ENCODE results near the gene DHH.

Gene DHH

DNA sequence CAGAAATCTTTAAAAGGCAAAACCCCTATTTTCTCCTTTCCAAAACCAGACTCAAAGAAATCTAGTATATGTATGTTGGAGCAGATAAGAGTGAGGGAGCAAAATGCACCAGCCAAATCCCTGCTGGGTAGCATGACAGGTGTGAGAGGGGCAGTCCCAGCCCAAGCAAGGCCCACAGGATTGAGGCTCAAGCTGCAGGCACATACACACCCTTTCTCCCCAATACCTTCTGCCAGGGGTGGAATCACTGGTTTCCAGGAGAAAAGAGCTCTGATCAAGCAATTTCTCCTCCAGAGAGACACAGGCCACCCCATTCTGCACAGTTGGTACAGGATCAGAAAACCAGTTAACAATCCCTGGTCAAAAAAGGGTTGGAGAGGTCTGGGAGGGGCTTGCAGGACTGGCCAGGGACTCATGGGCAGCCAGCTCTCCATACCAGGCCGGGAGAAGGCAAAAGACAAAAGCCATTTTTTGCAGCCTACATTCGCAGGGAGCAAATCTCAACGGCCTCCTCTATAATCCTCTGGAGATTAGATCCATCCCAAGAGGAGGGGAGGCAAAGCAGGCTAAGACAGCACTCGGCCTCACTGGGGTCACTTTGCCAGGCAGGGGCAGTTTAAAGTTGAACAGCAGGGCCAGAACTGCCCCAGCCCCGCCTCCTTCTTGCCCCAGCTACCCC lies 36.1 kb downstream of the DHH start:
- no peaks in the 10 kb centered on the region for H3K9me3 Mint-ChIP-seq
- TF ChIP-seq, protein P1, sequence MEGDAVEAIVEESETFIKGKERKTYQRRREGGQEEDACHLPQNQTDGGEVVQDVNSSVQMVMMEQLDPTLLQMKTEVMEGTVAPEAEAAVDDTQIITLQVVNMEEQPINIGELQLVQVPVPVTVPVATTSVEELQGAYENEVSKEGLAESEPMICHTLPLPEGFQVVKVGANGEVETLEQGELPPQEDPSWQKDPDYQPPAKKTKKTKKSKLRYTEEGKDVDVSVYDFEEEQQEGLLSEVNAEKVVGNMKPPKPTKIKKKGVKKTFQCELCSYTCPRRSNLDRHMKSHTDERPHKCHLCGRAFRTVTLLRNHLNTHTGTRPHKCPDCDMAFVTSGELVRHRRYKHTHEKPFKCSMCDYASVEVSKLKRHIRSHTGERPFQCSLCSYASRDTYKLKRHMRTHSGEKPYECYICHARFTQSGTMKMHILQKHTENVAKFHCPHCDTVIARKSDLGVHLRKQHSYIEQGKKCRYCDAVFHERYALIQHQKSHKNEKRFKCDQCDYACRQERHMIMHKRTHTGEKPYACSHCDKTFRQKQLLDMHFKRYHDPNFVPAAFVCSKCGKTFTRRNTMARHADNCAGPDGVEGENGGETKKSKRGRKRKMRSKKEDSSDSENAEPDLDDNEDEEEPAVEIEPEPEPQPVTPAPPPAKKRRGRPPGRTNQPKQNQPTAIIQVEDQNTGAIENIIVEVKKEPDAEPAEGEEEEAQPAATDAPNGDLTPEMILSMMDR (IDR thresholded peaks at IDR 0.05): no peak
- H3K4me1 Mint-ChIP-seq: peaks cover 47% of the 10 kb centered on the region
- H3K4me3 Mint-ChIP-seq: peak overlapping the region; percentile 96
- peak overlapping the region; percentile 72 for H3K27ac Mint-ChIP-seq
- no peak for DNase-seq
- peaks cover 21% of the 10 kb centered on the region for H3K36me3 Mint-ChIP-seq (ENCODE audit: low read depth)
- no peaks in the 10 kb centered on the region for H3K27me3 Mint-ChIP-seq (ENCODE audit: low read depth, poor library complexity)

DNA sequence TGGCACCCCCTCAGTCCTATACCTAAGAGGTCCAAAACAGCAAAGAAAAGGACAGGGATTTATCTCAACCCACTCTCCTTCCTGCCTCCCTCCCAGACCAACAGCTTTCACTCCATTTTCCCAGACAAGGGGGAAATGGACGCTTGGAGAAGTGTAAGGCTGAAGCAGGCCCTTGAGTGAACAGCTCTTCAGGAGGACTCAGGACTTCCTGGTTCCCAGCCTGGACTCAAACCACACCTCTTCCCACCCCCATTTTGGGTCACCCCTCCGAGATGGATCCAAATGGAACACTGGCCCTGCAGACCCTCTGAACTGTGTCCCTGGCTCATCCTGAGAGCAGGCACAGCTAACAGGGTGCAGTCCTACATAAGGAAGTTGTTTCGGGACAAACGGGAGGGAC lies 36.7 kb downstream of the DHH start:
- peak overlapping the region; percentile 96 for H3K4me3 Mint-ChIP-seq
- H3K4me1 Mint-ChIP-seq: peaks cover 47% of the 10 kb centered on the region
- H3K36me3 Mint-ChIP-seq (ENCODE audit: low read depth): peaks cover 27% of the 10 kb centered on the region
- H3K9me3 Mint-ChIP-seq: no peaks in the 10 kb centered on the region
- no peaks in the 10 kb centered on the region for H3K27me3 Mint-ChIP-seq (ENCODE audit: low read depth, poor library complexity)
- H3K27ac Mint-ChIP-seq: peak overlapping the region; percentile 87
- TF ChIP-seq, protein P1 (IDR thresholded peaks at IDR 0.05): no peak
- no peak for DNase-seq

DNA sequence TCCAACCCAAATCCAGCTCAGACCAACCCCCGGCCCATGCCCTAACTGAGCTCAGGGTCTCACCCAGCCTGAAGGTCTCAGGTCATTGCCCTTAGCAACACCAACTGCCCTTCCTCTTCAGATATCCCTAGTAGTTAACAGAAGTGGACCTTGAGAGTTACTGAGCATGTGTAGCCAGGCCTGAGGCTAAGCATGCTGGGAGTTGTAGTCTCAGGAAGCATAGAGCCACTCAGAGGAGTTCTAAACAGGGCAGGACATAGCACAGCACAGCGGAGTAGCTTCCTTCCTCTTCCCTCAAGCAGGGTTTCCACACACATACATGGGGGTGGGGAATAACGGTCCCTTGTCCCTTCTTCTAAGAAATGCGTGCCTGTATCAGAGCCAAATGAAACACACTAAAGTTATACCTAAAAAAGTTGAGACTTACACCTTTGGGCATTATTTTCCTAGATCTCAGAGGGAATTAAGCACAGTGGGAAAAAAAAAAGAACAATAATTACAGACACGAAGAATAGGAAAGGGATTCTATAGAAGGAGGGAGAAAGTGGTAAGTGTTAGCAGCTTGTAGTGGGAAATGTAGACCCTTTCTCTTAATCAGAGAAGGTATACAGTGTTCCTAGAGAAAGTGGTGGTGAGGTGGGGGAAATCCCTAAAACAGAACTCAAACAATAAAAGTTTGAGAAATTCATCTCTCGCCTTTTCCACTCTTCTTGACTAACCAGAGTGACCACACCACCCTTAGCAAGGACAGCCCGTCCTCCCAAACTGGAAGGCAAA lies 38.4 kb downstream of the DHH start:
- peak overlapping the region; percentile 58 for H3K27ac Mint-ChIP-seq
- TF ChIP-seq, protein P1 (IDR thresholded peaks at IDR 0.05): no peak
- peaks cover 3% of the 10 kb centered on the region for H3K27me3 Mint-ChIP-seq (ENCODE audit: low read depth, poor library complexity)
- H3K9me3 Mint-ChIP-seq: no peaks in the 10 kb centered on the region
- H3K36me3 Mint-ChIP-seq (ENCODE audit: low read depth): peaks cover 42% of the 10 kb centered on the region
- H3K4me1 Mint-ChIP-seq: peaks cover 42% of the 10 kb centered on the region
- H3K4me3 Mint-ChIP-seq: peak overlapping the region; percentile 96
- DNase-seq: peak; percentile 33

DNA sequence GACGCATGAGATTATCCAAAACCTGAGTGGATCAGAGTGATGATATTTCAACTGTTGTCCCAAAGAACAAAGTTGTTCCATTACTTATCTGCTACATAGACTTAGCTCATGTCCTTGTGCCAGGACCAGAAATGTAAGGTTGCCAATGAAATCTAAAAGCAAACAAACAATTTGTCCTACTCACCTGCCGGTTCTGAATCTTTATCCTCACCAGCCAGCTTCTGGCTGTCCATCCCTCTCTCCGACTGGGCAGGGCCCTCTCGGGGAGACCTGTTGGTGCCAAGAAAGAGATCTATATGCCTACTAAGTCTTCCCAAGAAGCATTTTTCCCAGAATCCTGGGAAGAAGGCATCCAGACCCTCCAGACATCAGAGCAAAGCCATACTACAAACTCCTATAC lies 39.5 kb downstream of the DHH start:
- TF ChIP-seq, protein P1 (IDR thresholded peaks at IDR 0.05): no peak
- DNase-seq: no peak
- Mint-ChIP-seq H3K4me3 (no peak overlapping the region), H3K27me3 (ENCODE audit: low read depth, poor library complexity) (peaks cover 3% of the 10 kb centered on the region), H3K36me3 (ENCODE audit: low read depth) (peaks cover 49% of the 10 kb centered on the region), H3K4me1 (peaks cover 39% of the 10 kb centered on the region), H3K9me3 (no peaks in the 10 kb centered on the region), H3K27ac (peak overlapping the region; percentile 40)

DNA sequence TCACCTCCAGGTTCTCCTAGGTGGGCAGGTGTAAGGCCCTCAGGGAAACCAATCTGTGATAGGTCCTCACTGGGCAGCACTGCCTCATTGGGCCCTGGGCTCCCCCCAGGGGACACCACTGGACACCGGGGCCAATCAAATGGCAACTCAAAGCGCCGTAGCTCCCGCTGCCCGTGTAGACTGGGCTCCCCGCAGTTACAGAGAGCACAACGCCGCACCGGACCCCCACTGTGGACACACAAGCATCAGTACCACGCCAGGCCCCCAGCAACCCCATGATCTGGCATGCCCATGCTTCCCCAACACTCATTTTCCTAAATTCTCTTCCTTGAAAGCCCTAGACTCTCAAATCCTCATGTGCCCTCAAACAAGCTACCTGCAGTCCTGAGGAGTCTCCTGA lies 40.1 kb downstream of the DHH start:
- peaks cover 3% of the 10 kb centered on the region for H3K27me3 Mint-ChIP-seq (ENCODE audit: low read depth, poor library complexity)
- no peak overlapping the region for H3K4me3 Mint-ChIP-seq
- TF ChIP-seq, protein P1 (IDR thresholded peaks at IDR 0.05): no peak
- peaks cover 49% of the 10 kb centered on the region for H3K36me3 Mint-ChIP-seq (ENCODE audit: low read depth)
- H3K4me1 Mint-ChIP-seq: peaks cover 39% of the 10 kb centered on the region
- H3K9me3 Mint-ChIP-seq: no peaks in the 10 kb centered on the region
- peak overlapping the region; percentile 40 for H3K27ac Mint-ChIP-seq
- no peak for DNase-seq
